Ovary (tissue), 3 donors: ENCODE results near the gene CHP1.
"Not testable (repeated sequence)": the region's sequence is repeated elsewhere in the genome, so short reads cannot be mapped to it uniquely, and the experiment has no call there.

Experiments used
- POLR2A ChIP-seq: fragments of 450-650 bp; IDR thresholded peaks from one replicate; pipeline ENCODE4 v1.6.1; 2017; ENCODE audit warnings: antibody characterized with exemption, mild to moderate bottlenecking, moderate library complexity
- TF ChIP-seq, protein P1 (sequence below), 3 donors: fragments of 450-650 bp in 2 of 3; fragments of 200-600 bp in 1 of 3; IDR thresholded peaks; one replicate each; pipeline versions ENCODE4 v1.5.1 to v1.8.0; 2016 to 2022; ENCODE audit warnings: antibody characterized with exemption in 3 of 3, mild to moderate bottlenecking in 1 of 3
- donor health status: DM: no; HTN: no; CAD: no.

GRCh38 chr15:41250745-41251144, 19.7 kb downstream of the CHP1 start:
- TF ChIP-seq, protein P1, sequence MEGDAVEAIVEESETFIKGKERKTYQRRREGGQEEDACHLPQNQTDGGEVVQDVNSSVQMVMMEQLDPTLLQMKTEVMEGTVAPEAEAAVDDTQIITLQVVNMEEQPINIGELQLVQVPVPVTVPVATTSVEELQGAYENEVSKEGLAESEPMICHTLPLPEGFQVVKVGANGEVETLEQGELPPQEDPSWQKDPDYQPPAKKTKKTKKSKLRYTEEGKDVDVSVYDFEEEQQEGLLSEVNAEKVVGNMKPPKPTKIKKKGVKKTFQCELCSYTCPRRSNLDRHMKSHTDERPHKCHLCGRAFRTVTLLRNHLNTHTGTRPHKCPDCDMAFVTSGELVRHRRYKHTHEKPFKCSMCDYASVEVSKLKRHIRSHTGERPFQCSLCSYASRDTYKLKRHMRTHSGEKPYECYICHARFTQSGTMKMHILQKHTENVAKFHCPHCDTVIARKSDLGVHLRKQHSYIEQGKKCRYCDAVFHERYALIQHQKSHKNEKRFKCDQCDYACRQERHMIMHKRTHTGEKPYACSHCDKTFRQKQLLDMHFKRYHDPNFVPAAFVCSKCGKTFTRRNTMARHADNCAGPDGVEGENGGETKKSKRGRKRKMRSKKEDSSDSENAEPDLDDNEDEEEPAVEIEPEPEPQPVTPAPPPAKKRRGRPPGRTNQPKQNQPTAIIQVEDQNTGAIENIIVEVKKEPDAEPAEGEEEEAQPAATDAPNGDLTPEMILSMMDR (IDR thresholded peaks at IDR 0.05) = not testable (repeated sequence)
- not testable (repeated sequence) for TF ChIP-seq POLR2A
